Adrenal gland (tissue), 12 donors: ENCODE results near the gene BBS7. TPM values are rescaled to one million over a fixed set of nuclear protein-coding genes. Genes with fewer than 3 reads are reported as not detected.

Experiments
- DNase-seq, 7 donors: peaks; one replicate each; pipeline ENCODE4 v3.0.0-alpha.2; 2019 to 2020
- H3K27ac ChIP-seq, 5 donors: fragments of 200-600 bp; sonication (generic) in 4 of 5; 1 replicate in 3 of 5; 2 replicates in 2 of 5; pipeline versions ENCODE4 v1.5.1 to v1.8.0; 2016 to 2020; ENCODE audit warnings: mild to moderate bottlenecking in 1 of 5
- H3K27me3 ChIP-seq: fragments of 200-600 bp; 2 replicates; pipeline ENCODE4 v1.8.0; 2021
- H3K36me3 ChIP-seq, 2 donors: fragments of 200-600 bp; replicated peaks in 1 of 2; 1 replicate in 1 of 2; 2 replicates in 1 of 2; pipeline versions ENCODE4 v1.5.1 to v1.8.0; 2018 to 2022
- H3K4me1 ChIP-seq, 2 donors: fragments of 200-600 bp; replicated peaks in 1 of 2; 1 replicate in 1 of 2; 2 replicates in 1 of 2; pipeline versions ENCODE4 v1.5.1 to v1.8.0; 2018 to 2021
- H3K4me3 ChIP-seq, 4 donors: fragments of 200-600 bp; sonication (generic) in 3 of 4; one replicate each; pipeline ENCODE4 v1.5.1; 2016 to 2018
- H3K9me3 ChIP-seq, 3 donors: fragments of 200-600 bp; sonication (generic) in 1 of 3; replicated peaks in 1 of 3; 1 replicate in 2 of 3; 2 replicates in 1 of 3; pipeline versions ENCODE4 v1.5.1 to v1.8.0; 2016 to 2021
- CTCF ChIP-seq, 6 experiments: fragments of 450-650 bp in 4 of 6; fragments of 200-600 bp in 2 of 6; sonication (generic) in 1 of 6; IDR thresholded peaks; 1 replicate in 5 of 6; 2 replicates in 1 of 6; pipeline versions ENCODE4 v1.5.1 to v1.8.0; 2016 to 2021; ENCODE audit warnings: antibody characterized with exemption in 6 of 6, mild to moderate bottlenecking in 2 of 6, moderate library complexity in 1 of 6
- POLR2A ChIP-seq, 2 donors: fragments of 450-650 bp; IDR thresholded peaks; one replicate each; pipeline ENCODE4 v1.6.1; 2017; ENCODE audit warnings: antibody characterized with exemption in 2 of 2, mild to moderate bottlenecking in 2 of 2, moderate library complexity in 1 of 2
- WGBS, 4 donors: extraction: QIAGEN DNeasy Blood & Tissue Kit in 2 of 4; methylation state at CpG; one replicate each; pipeline versions ENCODE4 v1.1.5 to v1.1.7; 2013 to 2017; 5-methylcytosine and 5-hydroxymethylcytosine counted together
- intact Hi-C, 2 donors: fragments of 100-400 bp; cut with DNase I; formaldehyde crosslinking; loops; one replicate each; pipeline versions ENCODE4 v1.14.1 to v1.15.0; 2022 to 2023
- polyA plus RNA-seq, 3 donors: library from polyadenylated mRNA; stranded (reverse); fragments of 200-250 nt in 2 of 3; fragments of 350-450 nt in 1 of 3; fragmentation: Illumina TruSeq in 1 of 3; extraction: RNeasy Lipid Tissue Mini Kit (QIAGEN cat#74804) in 1 of 3; gene quantifications; one replicate each; pipeline ENCODE4 v1.2.3, GENCODE V29; 2013 to 2014
- total RNA-seq, 9 donors: library from RNA; depleted of rRNA in 4 of 9; stranded (reverse); fragments of >200 nt in 4 of 9; fragments of 120-200 nt in 1 of 9; fragmentation: NEBNext Ultra II Directional in 1 of 9; extraction: Animal tissue kit (Norgen Biotek cat#: 25700) in 1 of 9; gene quantifications; one replicate each; pipeline versions ENCODE4 v1.1.0 to v1.2.4, GENCODE V29; 2013 to 2023
- donor health status: healthy with polysubstance abuse.
- donor health status: Bipolar disorder and iron deficiency.
- donor health status: DM: yes; HTN: yes; CAD: no.
- donor health status: DM: no; HTN: no; CAD: no.
- donor health status: DM: no; HTN: no; CAD: no.
- donor health status: DM: yes; HTN: yes; CAD: no.

BBS7 gene
- total and polyA plus RNA-seq, 12 donors = 5.7 to 36.3 (median 14.1) TPM

DNA sequence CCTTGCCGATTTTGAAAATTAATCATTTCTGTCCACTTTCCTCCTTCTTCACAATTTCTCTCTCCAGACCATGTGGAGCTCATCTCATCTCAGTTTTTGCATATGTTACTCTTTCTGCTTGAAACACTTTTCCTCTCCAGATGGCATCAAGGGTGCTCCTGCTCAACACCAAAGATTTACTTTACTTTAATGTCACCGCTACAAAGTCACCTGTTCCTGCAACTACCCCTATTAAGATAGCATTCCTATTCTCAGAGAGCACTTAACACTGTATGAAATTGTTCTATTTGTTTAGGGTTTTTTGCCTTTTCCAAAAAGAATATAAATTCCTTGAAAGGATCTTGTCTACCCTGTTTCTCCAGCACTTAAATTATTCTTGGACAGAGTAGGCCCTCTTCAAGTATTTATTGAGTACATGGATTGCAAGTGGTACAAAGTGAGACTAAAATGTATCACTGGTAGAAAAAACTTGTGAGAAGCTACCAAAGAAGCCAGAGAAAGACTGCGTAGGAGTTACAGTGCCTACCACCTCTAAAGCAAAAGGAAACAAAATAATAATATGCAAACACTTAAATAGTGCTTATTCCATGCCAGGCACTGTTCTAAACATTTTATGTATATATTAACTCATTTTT, 70.3 kb downstream of the BBS7 start:
- H3K4me1 ChIP-seq = peaks cover 0 to 10% of the 10 kb centered on the region in 2 donors
- no peak for DNase-seq
- 89 to 91% (median 89%) methylated on average over 3 of the region's 3 CpGs for WGBS, 4 donors
- H3K9me3 ChIP-seq = no peaks in the 10 kb centered on the region
- TF ChIP-seq CTCF (IDR thresholded peaks at IDR 0.05) (no peak), POLR2A (IDR thresholded peaks at IDR 0.05) (no peak)
- H3K36me3 ChIP-seq = peaks cover 0 to 23% of the 10 kb centered on the region in 2 donors
- no peak overlapping the region for H3K4me3 ChIP-seq
- intact Hi-C loops = no loop called here
- peak overlapping the region in 1 of 5 donors; percentile 91 for H3K27ac ChIP-seq
- H3K27me3 ChIP-seq = no peaks in the 10 kb centered on the region

GRCh38 chr4:121799208-121799823, 71.0 kb downstream of the BBS7 start:
- 73 to 76% (median 74%) methylated on average over 2 of the region's 2 CpGs for WGBS, 4 donors
- no peak for TF ChIP-seq POLR2A (IDR thresholded peaks at IDR 0.05)
- no peak for TF ChIP-seq CTCF (IDR thresholded peaks at IDR 0.05)
- DNase-seq = no peak
- no peaks in the 10 kb centered on the region for H3K9me3 ChIP-seq
- no peaks in the 10 kb centered on the region for H3K27me3 ChIP-seq
- peaks cover 0 to 10% of the 10 kb centered on the region in 2 donors for H3K4me1 ChIP-seq
- no peak overlapping the region for H3K27ac ChIP-seq
- intact Hi-C loops = no loop called here
- peaks cover 0 to 16% of the 10 kb centered on the region in 2 donors for H3K36me3 ChIP-seq
- H3K4me3 ChIP-seq = no peak overlapping the region

- DNase-seq = no peak
- intact Hi-C loops = no loop called here
- H3K4me3 ChIP-seq = no peak overlapping the region
- no peaks in the 10 kb centered on the region for H3K27me3 ChIP-seq
- H3K36me3 ChIP-seq = no peaks in the 10 kb centered on the region
- H3K4me1 ChIP-seq = no peaks in the 10 kb centered on the region
- TF ChIP-seq CTCF (IDR thresholded peaks at IDR 0.05) (no peak), POLR2A (IDR thresholded peaks at IDR 0.05) (no peak)
- no peaks in the 10 kb centered on the region for H3K9me3 ChIP-seq
- no peak overlapping the region for H3K27ac ChIP-seq
These were observed 74.0 kb downstream of the BBS7 start for GRCh38 chr4:121796283-121796682.

DNA sequence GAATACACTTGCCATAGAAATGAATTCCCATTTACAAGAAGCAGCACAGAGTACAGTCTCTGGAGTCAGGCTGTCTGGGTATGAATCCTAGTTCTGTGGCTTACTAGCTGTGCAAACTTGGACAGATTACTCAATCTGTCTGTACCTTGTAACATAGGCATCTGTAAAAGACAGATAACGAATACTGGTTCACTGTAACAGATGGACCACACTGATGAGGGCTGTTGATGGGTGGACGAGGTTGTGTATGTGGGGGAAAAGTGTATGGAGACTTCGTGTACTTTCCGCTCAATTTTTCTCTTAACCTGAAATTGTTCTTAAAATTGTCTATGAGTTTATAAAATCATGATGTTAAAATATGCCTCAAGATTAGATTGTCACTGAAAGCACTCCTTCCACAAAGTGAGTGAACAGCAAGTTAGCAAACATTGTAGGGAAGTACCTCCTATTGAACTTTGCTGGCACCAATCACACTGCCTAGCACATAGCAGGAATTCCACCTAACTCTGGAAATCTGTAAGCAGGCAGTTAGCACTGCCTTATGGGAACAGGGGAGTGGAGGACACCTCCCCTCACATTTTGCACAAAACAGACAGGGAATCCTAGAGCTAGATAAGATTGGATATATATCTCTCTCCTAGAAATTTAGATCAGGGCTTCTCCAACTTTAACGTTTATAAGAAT, 75.6 kb downstream of the BBS7 start:
- TF ChIP-seq POLR2A (IDR thresholded peaks at IDR 0.05) = no peak
- TF ChIP-seq CTCF (IDR thresholded peaks at IDR 0.05) = no peak
- no peaks in the 10 kb centered on the region for H3K36me3 ChIP-seq
- WGBS, 4 donors = 67 to 78% (median 76%) methylated on average over 5 of the region's 5 CpGs

More for the DNA sequence above, 75.6 kb downstream of the BBS7 start:
- Histone ChIP-seq H3K27me3 (no peaks in the 10 kb centered on the region), H3K4me1 (no peaks in the 10 kb centered on the region), H3K27ac (no peak overlapping the region), H3K9me3 (no peaks in the 10 kb centered on the region), H3K4me3 (no peak overlapping the region)
- DNase-seq = no peak
- intact Hi-C loops = no loop called here
